Ammon's horn (tissue), 1 donor: ENCODE data around the gene SHC2.
A peak's percentile ranks its signal among the peaks of the same experiment; 100 is the strongest.
"Not testable (repeated sequence)": the region's sequence is repeated elsewhere in the genome, so short reads cannot be mapped to it uniquely, and the experiment has no call there.

Experiments used
- DNase-seq: peaks from one replicate; pipeline ENCODE4 v3.0.0-alpha.2; 2016; ENCODE audit warnings: low spot score

SHC2 gene

DNA sequence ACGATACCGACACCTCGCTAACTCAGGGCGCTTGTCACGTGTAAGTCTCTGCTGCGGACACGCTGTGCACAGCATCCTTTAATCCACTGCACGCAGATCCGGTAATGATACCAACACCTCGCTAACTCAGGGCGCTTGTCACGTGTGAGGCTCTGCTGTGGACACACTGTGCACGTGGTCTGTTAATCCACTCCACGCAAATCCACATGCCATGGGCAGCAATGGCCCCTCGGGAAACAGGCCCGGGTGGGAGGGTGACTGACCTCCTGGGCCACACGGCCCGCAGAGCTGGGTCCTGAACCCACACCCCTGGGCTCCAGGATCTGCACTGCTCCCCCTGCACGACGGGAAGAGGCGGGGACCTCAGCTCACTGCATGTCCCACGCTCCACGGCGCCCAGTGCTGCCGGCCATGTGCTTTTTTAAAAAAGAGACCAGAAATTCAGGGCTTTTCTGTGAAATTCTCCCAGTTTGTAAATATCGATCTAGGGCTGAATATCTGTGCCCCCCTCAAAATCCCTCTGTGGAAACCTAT lies 16.1 kb downstream of the SHC2 start:
- no peak for DNase-seq

DNA sequence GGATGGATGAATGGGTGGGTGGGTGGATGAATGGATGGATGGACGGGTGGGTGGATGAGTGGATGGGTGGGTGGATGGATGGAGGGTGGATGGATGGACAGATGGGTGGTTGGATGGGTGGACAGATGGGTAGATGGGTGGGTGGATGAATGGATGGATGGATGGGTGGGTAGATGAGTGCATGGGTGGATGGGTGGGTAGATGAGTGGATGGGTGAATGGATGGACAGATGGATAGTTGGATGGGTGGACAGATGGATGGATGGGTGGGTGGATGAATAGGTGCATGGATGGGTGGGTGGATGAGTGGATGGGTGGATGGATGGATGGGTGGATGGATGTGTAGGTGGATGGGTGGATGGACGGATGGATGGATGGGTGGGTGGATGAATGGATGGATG lies 17.8 kb downstream of the SHC2 start:
- no peak for DNase-seq

DNA sequence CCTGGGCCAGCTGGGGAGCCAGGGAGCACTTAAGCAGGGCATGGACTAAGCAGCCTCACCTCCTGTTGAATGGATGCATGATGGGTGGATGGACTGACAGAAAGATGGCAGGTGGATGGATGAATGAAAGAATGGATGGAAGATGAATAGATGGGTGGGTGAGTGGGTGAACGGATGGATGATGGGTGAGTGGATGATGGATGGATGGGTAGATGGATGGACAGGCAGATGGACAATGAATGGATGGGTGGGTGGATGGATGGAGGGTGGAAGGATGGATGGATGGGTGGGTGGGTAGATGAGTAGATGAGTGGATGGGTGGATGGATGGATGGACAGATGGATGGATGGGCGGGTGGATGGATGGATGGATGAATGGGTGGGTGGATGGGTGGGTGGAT lies 18.7 kb downstream of the SHC2 start:
- DNase-seq, result no peak

DNA sequence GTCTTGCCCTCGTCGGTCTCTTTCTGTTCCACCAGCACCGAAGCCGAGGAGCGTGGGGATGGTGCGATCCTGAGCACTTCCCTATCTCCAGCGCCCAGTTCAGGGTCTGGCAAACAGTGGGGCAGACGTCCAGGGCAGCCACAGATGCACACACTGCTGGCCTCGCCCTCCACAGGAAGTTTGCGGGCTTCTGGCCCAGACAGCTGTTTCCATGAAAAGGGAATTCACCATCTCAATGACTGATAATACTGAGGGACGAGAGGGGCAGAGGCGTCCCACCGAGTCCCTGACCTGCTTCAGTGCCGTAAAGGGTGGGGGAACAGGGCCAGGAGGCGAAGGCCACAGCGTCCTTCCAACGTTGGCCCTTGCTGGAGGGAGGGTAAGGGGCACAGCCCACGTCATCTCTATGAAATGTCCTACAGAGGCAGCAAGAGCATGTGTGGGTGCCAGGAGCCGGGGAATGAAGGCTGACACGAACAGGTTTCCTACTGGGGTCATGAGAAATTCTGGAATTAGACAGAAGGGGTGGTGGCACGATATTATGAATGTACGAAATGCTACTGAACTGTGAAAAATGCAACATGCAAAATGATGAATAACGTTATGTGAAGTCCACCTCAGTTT lies 19.5 kb downstream of the SHC2 start:
- DNase-seq, result no peak

DNA sequence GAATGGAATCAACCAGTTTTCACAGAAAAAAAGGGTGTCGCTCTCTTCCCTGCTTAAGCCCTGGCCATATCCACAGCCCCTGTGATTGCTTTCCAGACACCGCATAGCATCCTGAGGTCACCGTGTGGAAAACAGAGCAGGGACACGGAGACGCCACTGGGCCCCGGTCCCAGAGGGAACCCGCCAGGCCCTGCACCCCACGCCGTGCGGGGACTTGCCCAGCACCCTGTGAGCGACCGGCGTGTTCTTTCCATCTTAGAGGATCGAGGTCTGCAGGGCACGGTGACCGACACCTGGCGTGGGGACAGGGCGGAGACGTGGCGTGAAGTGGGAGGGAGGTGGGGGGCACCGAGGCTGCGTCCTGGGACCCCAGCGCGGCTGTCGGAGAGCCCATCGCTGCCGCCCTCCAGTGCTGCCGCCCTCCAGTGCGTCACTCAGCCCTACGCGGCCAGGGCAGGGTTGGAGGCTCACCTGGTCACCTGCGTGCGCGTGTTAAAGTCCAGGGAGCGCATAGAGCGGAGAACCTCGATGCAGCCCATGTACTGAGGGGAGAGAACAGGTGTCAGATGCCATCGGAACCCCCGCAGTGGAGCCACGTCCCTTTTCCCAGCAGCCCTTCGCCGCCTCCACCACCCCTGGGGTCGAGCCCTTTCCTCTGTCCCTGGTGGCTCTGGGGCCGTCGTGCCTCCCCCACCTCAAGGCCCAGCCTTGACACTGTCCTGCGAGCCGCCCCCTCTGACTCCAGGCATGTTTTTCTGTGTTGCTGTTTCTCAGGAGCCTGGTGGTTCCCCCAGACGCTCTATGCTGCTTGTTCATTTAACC lies 20.2 kb downstream of the SHC2 start:
- DNase-seq, result no peak

DNA sequence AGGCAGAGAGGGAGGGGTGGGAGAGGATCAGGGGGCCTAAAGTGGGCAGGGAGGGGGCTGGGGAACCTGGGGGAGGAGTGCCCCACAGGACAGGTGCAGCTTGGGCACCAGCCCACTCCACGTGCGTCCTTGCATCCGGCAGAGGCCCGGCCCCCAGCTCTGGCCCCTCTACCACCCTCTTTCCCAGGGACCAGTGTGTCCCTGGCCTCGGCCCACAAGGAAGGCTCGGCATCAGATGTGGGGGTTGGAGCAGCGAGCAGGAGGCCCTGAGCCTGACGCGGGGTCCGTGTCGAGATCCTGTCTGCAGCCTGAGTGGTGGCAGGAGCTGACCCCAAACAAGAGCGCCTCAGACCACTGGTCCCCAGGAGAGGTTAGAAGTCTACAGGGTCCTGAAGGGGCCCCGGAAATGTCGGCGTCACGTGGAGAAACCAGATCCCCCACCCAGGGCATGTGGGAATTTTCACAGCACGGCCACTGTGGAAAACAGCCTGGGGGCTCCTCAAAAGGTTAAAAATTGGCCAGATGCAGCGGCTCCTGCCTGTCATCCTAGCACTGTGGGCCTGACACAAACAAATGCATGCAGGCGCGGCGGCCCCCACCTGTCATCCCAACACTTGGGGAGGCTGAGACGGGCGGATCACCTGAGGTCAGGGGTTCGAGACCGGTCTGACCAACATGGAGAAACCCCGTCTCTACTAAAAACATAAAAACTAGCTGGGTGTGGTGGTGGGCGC lies 21.5 kb downstream of the SHC2 start:
- no peak for DNase-seq

DNA sequence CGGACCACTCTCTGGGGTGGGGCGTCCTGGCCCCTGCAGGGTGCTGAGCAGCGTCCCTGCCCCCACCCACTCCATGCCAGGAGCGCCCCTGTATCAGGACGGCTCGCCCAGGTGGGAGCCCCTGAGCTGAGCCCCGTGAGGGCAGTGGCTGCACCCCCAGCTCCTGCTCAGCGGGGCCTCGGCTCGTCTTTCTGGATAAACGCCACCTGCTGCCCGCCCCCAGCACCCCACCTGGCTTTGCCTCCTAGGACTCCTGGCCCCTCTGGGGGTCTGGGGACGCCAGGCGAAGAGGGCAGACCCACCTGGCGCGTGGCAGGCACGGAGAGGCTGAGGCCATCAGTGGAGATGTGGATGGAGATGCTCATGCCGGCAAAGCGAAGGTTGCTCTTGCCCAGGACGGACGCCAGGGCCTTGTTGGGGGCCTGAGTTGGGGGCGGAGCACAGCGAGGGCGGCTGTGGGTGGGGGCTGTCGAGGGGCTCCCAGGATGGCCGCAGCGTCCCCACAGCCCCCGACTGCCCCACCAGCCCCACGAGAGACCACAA lies 22.3 kb downstream of the SHC2 start:
- DNase-seq, result no peak

DNA sequence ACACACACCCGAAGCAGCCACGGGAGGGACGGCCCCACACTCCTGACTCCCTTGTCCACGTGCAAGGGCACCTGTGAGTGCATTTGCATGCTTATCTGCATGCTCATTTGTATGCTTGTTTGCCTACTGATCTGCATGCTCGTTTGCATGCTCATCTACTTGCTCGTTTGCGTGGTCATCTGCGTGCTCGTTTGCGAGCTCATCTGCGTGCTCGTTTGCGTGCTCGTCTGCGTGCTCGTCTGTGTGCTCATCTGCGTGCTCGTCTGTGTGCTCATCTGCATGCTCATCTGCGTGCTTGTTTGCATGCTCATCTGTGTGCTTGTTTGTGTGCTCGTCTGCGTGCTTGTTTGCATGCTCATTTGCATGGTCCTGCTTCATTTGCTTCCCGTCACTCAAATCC lies 23.8 kb downstream of the SHC2 start:
- DNase-seq, result no peak

DNA sequence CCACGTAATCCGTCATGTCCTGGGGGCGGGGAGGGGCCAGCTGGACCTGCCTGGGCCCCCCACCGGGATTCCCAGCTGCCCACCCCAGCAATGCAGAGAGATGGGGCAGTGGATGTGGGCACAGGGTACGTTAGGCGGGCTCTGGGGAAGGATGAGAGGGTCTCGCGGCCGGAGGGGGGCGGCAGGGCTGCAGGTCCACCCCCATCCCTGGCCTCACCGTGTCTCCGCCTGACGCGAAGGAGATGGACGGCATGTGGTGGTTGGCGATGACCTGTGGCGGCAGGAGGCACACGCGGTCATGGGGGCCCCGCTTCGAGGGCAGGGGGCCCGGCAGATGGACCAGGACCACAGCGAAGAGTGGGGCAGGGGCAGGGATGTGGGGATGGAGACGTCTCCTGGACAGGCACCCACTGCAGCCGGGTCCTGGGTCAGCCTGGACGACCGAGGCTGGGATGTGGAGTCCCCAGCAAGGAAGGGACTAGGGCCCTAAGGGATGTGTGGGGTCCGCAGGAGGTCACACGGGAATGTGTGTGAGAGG lies 24.4 kb downstream of the SHC2 start:
- no peak for DNase-seq

DNA sequence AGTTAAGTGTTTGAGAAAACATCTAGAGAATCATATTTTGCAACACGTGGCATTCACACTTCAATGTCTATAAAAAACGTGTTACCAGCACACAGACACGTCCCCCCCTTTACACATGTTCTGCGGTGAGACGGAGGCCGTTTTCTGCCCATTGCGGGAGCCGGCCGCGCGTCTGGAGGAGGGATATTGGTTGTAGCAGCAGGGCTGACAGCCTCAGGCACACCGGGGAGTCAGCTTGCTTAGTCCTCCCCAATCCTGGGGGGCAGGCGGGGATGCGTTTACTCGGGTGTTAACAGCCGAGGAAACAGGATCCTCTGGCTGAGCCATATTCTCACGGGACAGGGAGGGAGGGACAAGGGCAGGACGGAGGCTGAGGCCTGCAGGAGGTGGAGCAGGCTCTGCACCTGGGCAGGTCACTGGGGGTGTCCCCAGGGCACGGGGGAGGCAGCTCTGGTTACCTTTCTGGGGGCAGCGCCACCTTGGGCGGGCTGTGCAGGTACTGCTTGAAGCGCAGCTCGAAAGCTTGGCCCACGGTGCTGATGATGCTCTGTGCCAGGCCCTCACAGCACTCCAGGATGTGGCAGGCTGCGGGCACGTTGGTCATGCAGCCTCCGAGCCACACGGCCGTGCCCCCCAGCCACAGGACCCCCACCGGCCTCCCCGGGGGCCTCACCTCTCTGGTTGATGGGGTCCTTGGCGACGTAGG lies 25.0 kb downstream of the SHC2 start:
- DNase-seq, result no peak

DNA sequence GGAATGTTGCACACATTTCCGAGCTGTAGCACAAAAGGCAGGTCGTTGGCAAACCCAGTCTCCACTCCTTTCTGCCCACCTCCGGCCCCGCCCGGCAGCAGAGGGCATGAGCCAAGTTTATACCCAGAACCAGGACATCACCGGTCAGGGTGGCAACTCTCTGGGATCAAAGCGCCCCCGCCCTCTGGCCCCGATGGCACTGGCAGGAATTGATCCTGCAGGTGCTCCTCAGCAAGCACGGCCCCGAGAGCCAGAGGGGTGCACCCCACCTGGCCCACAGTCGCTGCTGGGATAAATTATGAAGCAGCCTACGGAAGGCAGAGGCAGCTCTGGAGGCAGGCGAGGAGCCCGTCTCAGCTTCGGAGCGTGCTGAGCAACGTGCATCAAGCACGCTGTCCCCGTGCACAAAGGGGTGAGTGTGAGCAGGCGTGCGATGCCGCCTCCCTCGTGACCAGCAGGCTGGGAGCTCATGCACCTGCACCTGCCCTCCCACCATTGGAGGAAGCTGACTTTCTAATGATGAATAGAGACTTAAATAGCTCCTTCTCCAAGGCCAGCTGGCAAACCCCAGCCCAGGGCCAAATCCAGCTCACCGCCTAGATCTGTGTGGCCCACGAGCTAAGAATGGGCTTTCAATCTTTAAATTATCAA lies 25.7 kb downstream of the SHC2 start:
- DNase-seq, result peak; percentile 20

DNA sequence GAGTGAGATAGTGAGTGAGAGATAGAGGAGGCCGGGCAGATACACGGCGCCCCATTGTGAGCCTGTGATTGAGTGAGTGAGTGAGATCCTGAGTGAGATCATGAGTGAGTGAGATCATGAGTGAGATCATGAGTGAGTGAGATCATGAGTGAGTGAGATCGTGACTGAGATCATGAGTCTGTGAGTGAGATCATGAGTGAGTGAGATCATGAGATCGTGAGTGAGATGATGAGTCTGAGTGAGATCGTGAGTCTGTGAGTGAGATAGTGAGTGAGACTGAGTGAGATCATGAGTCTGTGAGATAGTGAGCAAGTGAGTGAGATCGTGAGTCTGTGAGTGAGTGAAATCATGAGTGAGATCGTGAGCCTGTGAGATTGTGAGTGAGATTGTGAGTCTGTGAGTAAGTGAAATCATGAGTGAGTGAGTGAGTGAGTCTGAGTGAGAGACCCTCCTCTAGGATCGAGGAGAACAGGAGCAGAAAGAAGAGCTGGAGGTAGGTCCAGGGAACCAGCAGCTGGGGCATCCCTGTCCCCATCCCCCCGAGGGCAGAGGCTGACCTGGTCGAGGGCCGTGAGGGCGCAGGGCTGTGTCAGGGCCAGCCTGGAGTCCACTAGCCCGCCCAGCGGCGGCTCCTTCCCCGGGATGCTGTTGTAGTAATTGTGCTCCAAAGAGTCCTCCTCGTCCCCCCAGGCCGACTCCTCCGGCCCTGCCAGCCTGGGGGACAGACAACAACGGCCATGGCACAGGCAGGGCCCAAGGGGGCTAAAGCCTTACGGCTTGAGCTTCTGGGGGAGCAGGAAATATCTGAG lies 26.5 kb downstream of the SHC2 start:
- DNase-seq, result no peak

DNA sequence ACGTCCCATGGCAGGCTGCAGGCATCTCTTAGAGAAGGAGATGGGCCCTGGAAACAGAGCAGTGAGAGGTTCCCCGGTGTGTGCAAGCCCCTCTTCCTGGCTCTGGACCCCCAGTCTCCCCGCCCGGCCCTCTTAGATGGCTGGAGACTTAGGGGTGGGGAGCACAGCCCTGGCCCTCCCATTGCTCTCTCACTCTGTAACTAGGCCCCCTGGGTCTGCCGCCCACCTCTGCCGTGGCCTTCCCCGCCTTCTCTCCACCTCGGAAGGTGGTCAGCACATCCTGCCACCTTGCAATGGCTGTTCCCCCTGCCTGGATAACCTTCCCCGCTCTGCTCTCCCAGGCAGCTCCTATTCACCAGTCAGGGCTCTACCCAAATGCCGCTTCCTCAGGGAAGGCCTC lies 30.1 kb downstream of the SHC2 start:
- DNase-seq, result no peak

DNA sequence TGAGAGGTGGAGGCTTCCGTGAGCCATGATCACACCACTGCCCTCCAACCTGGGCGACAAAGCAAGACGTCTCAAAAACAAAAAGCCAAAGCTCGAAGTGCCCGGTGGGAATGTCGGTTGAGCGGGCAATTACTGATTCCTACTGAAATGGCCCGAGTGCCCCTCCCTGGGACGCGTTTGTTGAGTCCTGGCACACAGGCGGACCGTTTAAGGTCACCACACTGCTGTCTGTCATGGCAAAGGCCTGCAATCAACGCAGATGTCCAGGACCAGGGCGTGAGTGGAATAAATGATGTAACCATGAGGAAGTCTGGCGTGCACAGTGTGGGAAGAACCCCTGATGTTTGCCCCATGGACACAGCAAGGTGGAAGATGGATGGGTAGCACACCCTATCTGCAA lies 32.7 kb downstream of the SHC2 start:
- no peak for DNase-seq

DNA sequence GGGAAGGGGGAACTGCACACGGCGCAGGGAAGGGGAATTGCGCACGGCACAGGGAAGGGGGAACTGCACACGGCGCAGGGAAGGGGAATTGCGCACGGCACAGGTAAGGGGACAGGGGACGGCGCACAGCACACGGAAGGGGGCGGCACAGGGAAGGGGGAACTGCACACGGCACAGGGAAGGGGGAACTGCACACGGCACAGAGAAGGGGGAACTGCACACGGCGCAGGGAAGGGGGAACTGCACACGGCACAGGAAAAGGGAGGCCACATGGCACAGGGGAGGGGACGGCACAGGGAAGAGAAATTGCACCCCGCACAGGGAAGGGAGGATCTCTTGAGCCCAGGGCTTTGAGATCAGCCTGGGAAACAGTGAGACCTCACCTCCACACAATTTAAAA lies 33.2 kb downstream of the SHC2 start:
- not testable (repeated sequence) for DNase-seq

DNA sequence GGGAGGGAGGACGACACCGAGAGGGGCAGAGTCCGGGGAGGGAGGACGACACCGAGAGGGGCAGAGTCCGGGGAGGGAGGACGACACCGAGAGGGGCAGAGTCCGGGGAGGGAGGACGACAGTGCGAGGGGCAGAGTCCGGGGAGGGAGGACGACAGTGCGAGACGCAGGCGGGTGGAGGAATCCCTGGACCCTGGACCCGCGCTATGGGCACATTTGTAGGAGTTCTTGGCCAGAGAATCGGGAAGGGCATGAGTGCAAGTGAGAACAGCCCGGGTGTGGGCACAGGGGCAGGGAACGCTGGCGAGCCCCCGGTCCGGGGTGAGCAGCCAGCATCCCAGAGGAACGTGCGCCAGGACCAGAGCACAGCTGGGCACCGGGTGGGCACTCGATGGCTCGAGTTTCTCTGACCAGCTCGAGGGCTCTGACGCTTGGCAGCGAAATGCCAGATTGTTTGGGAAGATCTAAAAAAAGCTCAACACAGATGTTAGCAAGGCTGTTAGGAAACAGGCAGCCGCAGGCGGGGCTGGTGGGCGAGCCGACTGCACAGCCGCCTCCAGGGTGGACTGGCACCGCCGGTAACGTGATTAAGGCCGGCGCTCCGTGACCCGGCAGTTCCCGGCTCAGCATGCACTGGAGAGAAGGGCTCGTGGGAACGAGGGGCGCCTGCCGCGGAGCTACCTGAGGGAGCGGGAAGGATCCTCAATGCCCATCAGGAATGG lies 33.9 kb downstream of the SHC2 start:
- no peak for DNase-seq

DNA sequence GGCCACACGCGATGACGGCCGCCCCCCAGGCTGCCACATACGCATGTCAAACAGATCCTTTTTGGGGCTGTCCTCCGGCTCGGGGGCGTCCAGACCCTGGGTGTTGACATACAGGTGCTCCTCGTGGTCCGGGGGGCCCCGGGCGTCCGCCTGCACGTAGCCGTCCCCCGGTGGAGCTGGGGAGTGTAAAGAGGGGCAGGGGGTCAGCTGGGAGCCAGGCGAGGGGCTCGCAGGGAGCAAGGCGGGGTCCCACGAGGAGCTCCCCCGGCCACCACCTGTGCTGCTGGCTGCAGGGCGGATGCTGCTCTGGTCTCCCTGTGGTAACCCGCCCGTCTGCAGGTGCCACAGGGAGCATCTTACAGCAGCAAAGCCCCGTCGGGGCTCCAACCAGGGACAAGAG lies 35.8 kb downstream of the SHC2 start:
- no peak for DNase-seq

DNA sequence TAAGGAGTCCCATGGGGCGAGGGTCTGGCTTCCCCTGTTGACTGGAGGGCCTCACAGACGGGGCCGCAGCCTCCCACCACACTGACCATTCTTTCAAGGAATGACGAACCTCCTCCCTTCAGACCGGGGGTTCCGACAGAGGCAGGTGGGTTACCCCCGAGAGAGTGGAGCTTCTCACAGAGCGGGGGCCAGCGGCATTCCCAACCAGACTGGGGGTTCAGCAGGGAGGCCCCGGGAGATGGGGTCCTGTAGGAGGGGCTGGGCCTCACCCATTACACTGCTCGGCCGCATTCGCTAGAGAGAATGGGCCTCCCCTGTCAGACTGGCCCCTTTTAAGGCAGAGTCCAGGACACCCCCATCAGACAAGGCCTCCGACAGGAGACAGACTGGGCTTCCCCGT lies 36.3 kb downstream of the SHC2 start:
- DNase-seq, result no peak

DNA sequence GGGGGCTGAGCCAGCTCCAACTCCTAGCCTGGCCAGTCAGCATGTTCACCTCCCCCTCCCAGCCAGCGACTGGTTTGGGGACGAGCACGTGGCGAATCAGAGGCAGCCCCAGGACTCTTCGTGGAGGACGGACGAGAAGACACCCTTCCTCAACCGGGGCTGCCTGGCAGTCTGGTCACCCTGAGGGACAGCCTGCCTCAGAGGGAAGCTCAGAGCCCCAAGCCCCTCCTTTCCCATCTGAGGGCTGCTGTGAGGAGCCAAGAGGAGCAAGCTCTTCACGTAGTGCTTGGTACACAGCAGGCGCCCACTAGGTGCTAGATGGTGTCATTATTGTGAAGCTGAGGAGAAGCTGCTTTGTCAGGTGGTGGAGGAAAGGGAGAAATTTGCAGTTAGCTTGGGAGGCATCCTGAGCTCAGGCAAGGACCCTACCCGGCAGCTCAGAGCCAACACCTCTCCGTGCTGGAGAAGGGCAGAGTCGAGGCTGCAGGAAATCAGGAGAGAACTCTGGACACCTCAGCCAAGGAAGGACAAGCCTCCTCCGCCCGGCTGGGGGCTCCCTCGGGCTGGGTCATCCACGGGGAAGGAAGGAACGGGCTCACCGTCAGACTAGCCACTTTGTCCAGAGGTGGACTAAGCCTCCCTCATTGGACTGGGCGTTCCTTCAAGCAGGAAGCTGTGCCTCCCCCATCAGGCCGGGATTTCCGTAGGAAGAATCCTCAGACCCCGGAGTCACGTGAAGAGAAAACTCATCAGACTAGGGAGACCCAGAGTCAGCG lies 37.0 kb downstream of the SHC2 start:
- DNase-seq, result no peak
